K562 (cell line): ENCODE measurements around the gene FBP1.

Source experiments
- EZH2 ChIP-seq: IDR thresholded peaks from 2 replicates; pipeline ENCODE4 v1.6.1; 2012; ENCODE audit warnings: low read depth, mild to moderate bottlenecking, inconsistent platforms, low read length, borderline replicate concordance
- FOXA3 ChIP-seq, 2 experiments: fragments of 450-650 bp in 1 of 2; sonication (generic) in 1 of 2; formaldehyde crosslinking; IDR thresholded peaks in 1 of 2; conservative IDR thresholded peaks in 1 of 2; 2 replicates each; pipeline versions ENCODE4 v1.4.0 to v1.8.0; 2020 to 2022; ENCODE audit warnings: mild to moderate bottlenecking in 2 of 2, missing genetic modification reagents in 1 of 2
- HEY1 ChIP-seq: fragments of 250-450 bp; sonication (Bioruptor Pico); IDR thresholded peaks from 2 replicates; pipeline ENCODE4 v1.5.0; 2020; ENCODE audit warnings: mild to moderate bottlenecking, moderate library complexity, borderline replicate concordance
- MTA3 ChIP-seq: fragments of 450-650 bp; formaldehyde crosslinking; IDR thresholded peaks from 2 replicates; pipeline ENCODE4 v1.6.1; 2017; ENCODE audit warnings: mild to moderate bottlenecking, borderline replicate concordance
- NRF1 ChIP-seq, 2 experiments: fragments of 450-650 bp; IDR thresholded peaks in 1 of 2; conservative IDR thresholded peaks in 1 of 2; 2 replicates each; pipeline ENCODE4 v1.6.1; 2014; ENCODE audit warnings: mild to moderate bottlenecking in 2 of 2
- POLR2AphosphoS2 ChIP-seq: IDR thresholded peaks from 2 replicates; pipeline ENCODE4 v1.6.1; 2012; ENCODE audit warnings: low read length, improper control_type of control experiment
- RAD21 ChIP-seq, 2 experiments: fragments of 250-450 bp in 1 of 2; fragments of 450-650 bp in 1 of 2; sonication (Bioruptor Pico) in 1 of 2; formaldehyde crosslinking in 1 of 2; IDR thresholded peaks in 1 of 2; conservative IDR thresholded peaks in 1 of 2; 2 replicates each; pipeline versions ENCODE4 v1.4.0 to v1.8.0; 2020 to 2022; ENCODE audit warnings: mild to moderate bottlenecking in 2 of 2, moderate library complexity in 1 of 2
- TAF1 ChIP-seq: IDR thresholded peaks from 2 replicates; pipeline ENCODE4 v1.6.1; 2011; ENCODE audit warnings: mild to moderate bottlenecking, low read length, moderate library complexity; ENCODE audit not compliant: insufficient read depth, control insufficient read depth, severe bottlenecking; ENCODE audit errors: extremely low read depth
- ZNF12 ChIP-seq: sonication (generic); formaldehyde crosslinking; IDR thresholded peaks from 2 replicates; pipeline ENCODE4 v1.4.0; 2020; ENCODE audit warnings: mild to moderate bottlenecking, missing genetic modification reagents
- ZNF445 ChIP-seq: fragments of 250-450 bp; sonication (Bioruptor Pico); IDR thresholded peaks from 2 replicates; pipeline ENCODE4 v1.4.0; 2020; ENCODE audit warnings: low read depth, mild to moderate bottlenecking, moderate library complexity
- TF ChIP-seq, protein P1 (sequence below): sonication (generic); formaldehyde crosslinking; IDR thresholded peaks from 2 replicates; pipeline ENCODE4 v1.9.0; 2022; ENCODE audit warnings: mild to moderate bottlenecking, missing genetic modification reagents
- TF ChIP-seq, protein P2 (sequence below): sonication (generic); formaldehyde crosslinking; IDR thresholded peaks from 2 replicates; pipeline ENCODE4 v1.8.1; 2023; ENCODE audit warnings: mild to moderate bottlenecking, missing genetic modification reagents, moderate library complexity

DNA sequence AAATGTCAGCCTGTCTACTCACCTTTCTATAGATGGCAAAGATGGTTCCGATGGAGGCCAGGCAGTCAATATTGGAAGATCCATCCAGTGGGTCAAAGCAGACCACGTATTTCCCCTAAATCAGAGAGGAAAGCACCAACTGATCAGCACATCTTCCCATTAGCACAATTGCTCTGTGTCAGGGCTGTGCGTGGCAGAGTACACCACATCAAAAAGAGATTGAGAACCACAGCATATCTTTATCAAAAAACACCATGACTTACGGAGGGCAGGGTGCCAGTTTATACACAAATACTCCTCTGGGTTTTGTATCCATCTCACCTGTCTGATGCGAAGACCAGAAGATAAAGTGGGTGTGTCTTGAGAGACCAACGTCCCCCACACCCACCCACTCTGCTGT lies 54.8 kb downstream of the FBP1 start:
- TF ChIP-seq EZH2 (no peak), ZNF445 (CRISPR knock-in tag) (no peak), FOXA3 (CRISPR knock-in tag; conservative IDR thresholded peaks at IDR 0.05 in 1 of 2, IDR thresholded peaks at IDR 0.05 in 1 of 2) (no peak), RAD21 (CRISPR knock-in tag; conservative IDR thresholded peaks at IDR 0.05 in 1 of 2, IDR thresholded peaks at IDR 0.05 in 1 of 2) (no peak), ZNF12 (CRISPR knock-in tag) (no peak), HEY1 (CRISPR knock-in tag) (no peak), POLR2AphosphoS2 (no peak), TAF1 (no peak), NRF1 (conservative IDR thresholded peaks at IDR 0.05 in 1 of 2, IDR thresholded peaks at IDR 0.05 in 1 of 2) (no peak), MTA3 (no peak)
- TF ChIP-seq, protein P1, sequence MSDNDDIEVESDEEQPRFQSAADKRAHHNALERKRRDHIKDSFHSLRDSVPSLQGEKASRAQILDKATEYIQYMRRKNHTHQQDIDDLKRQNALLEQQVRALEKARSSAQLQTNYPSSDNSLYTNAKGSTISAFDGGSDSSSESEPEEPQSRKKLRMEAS (CRISPR knock-in tag) = no peak
- TF ChIP-seq, protein P2, sequence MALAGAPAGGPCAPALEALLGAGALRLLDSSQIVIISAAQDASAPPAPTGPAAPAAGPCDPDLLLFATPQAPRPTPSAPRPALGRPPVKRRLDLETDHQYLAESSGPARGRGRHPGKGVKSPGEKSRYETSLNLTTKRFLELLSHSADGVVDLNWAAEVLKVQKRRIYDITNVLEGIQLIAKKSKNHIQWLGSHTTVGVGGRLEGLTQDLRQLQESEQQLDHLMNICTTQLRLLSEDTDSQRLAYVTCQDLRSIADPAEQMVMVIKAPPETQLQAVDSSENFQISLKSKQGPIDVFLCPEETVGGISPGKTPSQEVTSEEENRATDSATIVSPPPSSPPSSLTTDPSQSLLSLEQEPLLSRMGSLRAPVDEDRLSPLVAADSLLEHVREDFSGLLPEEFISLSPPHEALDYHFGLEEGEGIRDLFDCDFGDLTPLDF (CRISPR knock-in tag) = no peak
